Heart left ventricle (tissue), 16 donors: ENCODE results near the gene SPTBN4. TPM values are rescaled to one million over a fixed set of nuclear protein-coding genes. Genes with fewer than 3 reads are reported as not detected.
A peak's percentile ranks its signal among the peaks of the same experiment; 100 is the strongest.
"Not testable (repeated sequence)": the region's sequence is repeated elsewhere in the genome, so short reads cannot be mapped to it uniquely, and the experiment has no call there.

Source experiments
- ATAC-seq, 4 donors: fragments of 200-7000 bp; cut with Tn5 transposase; one replicate each; pipeline ENCODE4 v1.9.1; 2020 to 2022; ENCODE audit warnings: moderate library complexity in 4 of 4, mild to moderate bottlenecking in 3 of 4, moderate number of reproducible peaks in 1 of 4
- DNase-seq, 5 donors: peaks; one replicate each; pipeline ENCODE4 v3.0.0-alpha.2; 2020
- H3K27ac ChIP-seq, 12 donors: fragments of 200-600 bp; sonication (generic) in 4 of 12; one replicate each; pipeline versions ENCODE4 v1.5.0 to v1.8.0; 2016 to 2022; ENCODE audit warnings: mild to moderate bottlenecking in 2 of 12
- H3K27me3 ChIP-seq, 9 donors: fragments of 200-600 bp; sonication (generic) in 2 of 9; one replicate each; pipeline versions ENCODE4 v1.5.1 to v1.8.0; 2016 to 2022; ENCODE audit warnings: mild to moderate bottlenecking in 3 of 9
- H3K36me3 ChIP-seq, 9 donors: fragments of 200-600 bp; sonication (generic) in 2 of 9; one replicate each; pipeline versions ENCODE4 v1.5.0 to v1.8.0; 2018 to 2022; ENCODE audit warnings: mild to moderate bottlenecking in 2 of 9
- H3K4me1 ChIP-seq, 12 donors: fragments of 200-600 bp; sonication (generic) in 4 of 12; one replicate each; pipeline versions ENCODE4 v1.5.0 to v1.8.0; 2016 to 2022; ENCODE audit warnings: mild to moderate bottlenecking in 3 of 12
- H3K4me3 ChIP-seq, 12 donors: fragments of 200-600 bp; sonication (generic) in 4 of 12; one replicate each; pipeline versions ENCODE4 v1.5.0 to v1.8.0; 2017 to 2022; ENCODE audit warnings: mild to moderate bottlenecking in 9 of 12, moderate library complexity in 4 of 12
- H3K9me3 ChIP-seq, 12 donors: fragments of 200-600 bp; sonication (generic) in 4 of 12; one replicate each; pipeline versions ENCODE4 v1.5.0 to v1.8.0; 2016 to 2022; ENCODE audit warnings: mild to moderate bottlenecking in 1 of 12
- CTCF ChIP-seq, 12 donors: fragments of 200-600 bp; sonication (generic) in 4 of 12; IDR thresholded peaks; one replicate each; pipeline versions ENCODE4 v1.5.0 to v1.8.0; 2018 to 2022; ENCODE audit warnings: antibody characterized with exemption in 12 of 12, mild to moderate bottlenecking in 5 of 12
- POLR2A ChIP-seq, 2 donors: fragments of 450-650 bp; IDR thresholded peaks; one replicate each; pipeline ENCODE4 v1.6.1; 2017; ENCODE audit warnings: antibody characterized with exemption in 2 of 2, mild to moderate bottlenecking in 2 of 2, moderate library complexity in 2 of 2
- WGBS, 4 donors: extraction: QIAGEN DNeasy Blood & Tissue Kit in 2 of 4; methylation state at CpG; one replicate each; pipeline versions ENCODE4 v1.1.5 to v1.1.7; 2013 to 2018; 5-methylcytosine and 5-hydroxymethylcytosine counted together
- intact Hi-C, 10 donors: fragments of 100-400 bp; cut with DNase I; formaldehyde crosslinking; loops; one replicate each; pipeline versions ENCODE4 v1.11.1 to v1.14.2; 2022
- polyA plus RNA-seq, 2 donors: library from polyadenylated mRNA; stranded (reverse); fragments of 200-250 nt; gene quantifications; one replicate each; pipeline ENCODE4 v1.2.3, GENCODE V29; 2013
- total RNA-seq, 9 donors: library from RNA; depleted of rRNA in 2 of 9; stranded (reverse); fragments of >200 nt in 2 of 9; fragmentation: NEBNext Ultra II Directional in 3 of 9; extraction: Animal tissue kit (Norgen Biotek cat#: 25700) in 3 of 9; gene quantifications; one replicate each; pipeline versions ENCODE4 v1.1.0 to v1.2.4, GENCODE V29; 2016 to 2023
- donor health status: ischemic (EF 13 %, LVEDD 7.1; RV severe dilation, severe dysfunction).
- donor health status: healthy with polysubstance abuse.
- donor health status: DM: no; HTN: yes; CAD: no.
- donor health status: DM: no; HTN: no; CAD: no.
- donor health status: ischemic (EF 25% LVEDD 6.9; RV normal size, moderate dysfunction).
- donor health status: ischemic (EF 25% LVEDD 5.7; RV mildly dilated, moderate dysfunction).
- donor health status: healthy.
- donor health status: DM: yes; HTN: yes; CAD: no.
- donor health status: ischemic (EF 35%, LVEDD 5.7; RV mildly dilated, moderate dysfunction).
- donor health status: nonischemic (EF 11% LVEDD 7.7; RV severe dilation, severe dysfunction).
- donor health status: DM: yes; HTN: yes; CAD: no.
- donor health status: PGD.
- donor health status: ischemic (EF 29% LVEDD 5.4; RV normal size, mild dysfunction).
- donor health status: nonischemic (EF 23%, LVEDD 6.1; RV moderate dilation, normal function).

Gene SPTBN4
- total and polyA plus RNA-seq, 11 donors = 1.9 to 8.7 (median 4.2) TPM

GRCh38 chr19:40517248-40517647 is 50.4 kb downstream of the SPTBN4 start:
- peaks cover 0 to 17% (median 0%) of the 10 kb centered on the region in 12 donors for H3K4me1 ChIP-seq
- intact Hi-C loops = no loop called here
- no peaks in the 10 kb centered on the region for H3K9me3 ChIP-seq
- no peak overlapping the region for H3K27ac ChIP-seq
- WGBS, 4 donors = 84 to 91% (median 87%) methylated on average over 9 of the region's 9 CpGs
- TF ChIP-seq CTCF (IDR thresholded peaks at IDR 0.05) (no peak), POLR2A (IDR thresholded peaks at IDR 0.05) (no peak)
- ATAC-seq (no peak), DNase-seq (no peak)
- H3K36me3 ChIP-seq = no peaks in the 10 kb centered on the region
- peaks cover 9 to 49% (median 19%) of the 10 kb centered on the region in 9 donors for H3K27me3 ChIP-seq
- H3K4me3 ChIP-seq = no peak overlapping the region

GRCh38 chr19:40519352-40520322 is 52.8 kb downstream of the SPTBN4 start:
- ATAC-seq (peak in 2 of 4 donors; percentile 50 to 66), DNase-seq (no peak)
- H3K27me3 ChIP-seq = peaks cover 0 to 25% (median under 1%) of the 10 kb centered on the region in 9 donors
- intact Hi-C loops = loop anchor here in 7 of 10 donors (5.0 to 10.0 kb wide), 4 partner anchors 55 to 215 kb away; partner anchors contain the start of genes BLVRB (in 2 of the 7) and SPTBN4 (in 2 of the 7)
- 15 to 38% (median 23%) methylated on average over 46 to 91 of the region's 91 CpGs for WGBS, 4 donors
- H3K27ac ChIP-seq = no peak overlapping the region
- H3K36me3 ChIP-seq = no peaks in the 10 kb centered on the region
- TF ChIP-seq CTCF (IDR thresholded peaks at IDR 0.05) (no peak), POLR2A (IDR thresholded peaks at IDR 0.05) (no peak)
- peaks cover 0 to 11% (median 0%) of the 10 kb centered on the region in 12 donors for H3K4me1 ChIP-seq
- no peaks in the 10 kb centered on the region for H3K9me3 ChIP-seq
- no peak overlapping the region for H3K4me3 ChIP-seq

GRCh38 chr19:40521276-40521675 is 54.5 kb downstream of the SPTBN4 start:
- ATAC-seq (no peak), DNase-seq (no peak)
- H3K27ac ChIP-seq = no peak overlapping the region
- peaks cover 0 to 11% (median 0%) of the 10 kb centered on the region in 12 donors for H3K4me1 ChIP-seq
- no peaks in the 10 kb centered on the region for H3K36me3 ChIP-seq
- no peak overlapping the region for H3K4me3 ChIP-seq
- TF ChIP-seq CTCF (IDR thresholded peaks at IDR 0.05) (peak in 5 of 12 donors; percentile 17 to 46 (median 22)), POLR2A (IDR thresholded peaks at IDR 0.05) (no peak)
- WGBS, 4 donors = 75 to 82% (median 77%) methylated on average over 8 of the region's 8 CpGs
- intact Hi-C loops = loop anchor here in 7 of 10 donors (5.0 to 10.0 kb wide), 4 partner anchors 56 to 216 kb away; partner anchors contain the start of genes BLVRB (in 2 of the 7) and SPTBN4 (in 2 of the 7)
- H3K27me3 ChIP-seq = peaks cover 0 to 23% (median 0%) of the 10 kb centered on the region in 9 donors
- no peaks in the 10 kb centered on the region for H3K9me3 ChIP-seq

- H3K9me3 ChIP-seq, DNase-seq, H3K36me3 ChIP-seq, H3K4me3 ChIP-seq, H3K27ac ChIP-seq, ATAC-seq: not testable (repeated sequence)
- H3K4me1 ChIP-seq = peaks cover 0 to 11% (median 0%) of the 10 kb centered on the region in 12 donors
- intact Hi-C loops = loop anchor here in 7 of 10 donors (5.0 to 10.0 kb wide), 4 partner anchors 57 to 217 kb away; partner anchors contain the start of genes BLVRB (in 2 of the 7) and SPTBN4 (in 2 of the 7)
- WGBS, 4 donors = 79 to 87% (median 82%) methylated on average over 6 of the region's 6 CpGs
- peaks cover 0 to 23% (median 0%) of the 10 kb centered on the region in 9 donors for H3K27me3 ChIP-seq
These were observed 55.1 kb downstream of the SPTBN4 start for GRCh38 chr19:40521900-40522299.
